Activated T-cell treated with anti-CD3 and anti-CD28 coated beads, Interleukin-2, amount 50 U/mL, for 1 hour (primary cell): ENCODE results near the gene CKLF.
"Not testable (repeated sequence)": the region's sequence is repeated elsewhere in the genome, so short reads cannot be mapped to it uniquely, and the experiment has no call there.

Experiments
- DNase-seq: peaks from one replicate; pipeline ENCODE4 v3.0.0-alpha.2; 2020

CKLF gene

DNA sequence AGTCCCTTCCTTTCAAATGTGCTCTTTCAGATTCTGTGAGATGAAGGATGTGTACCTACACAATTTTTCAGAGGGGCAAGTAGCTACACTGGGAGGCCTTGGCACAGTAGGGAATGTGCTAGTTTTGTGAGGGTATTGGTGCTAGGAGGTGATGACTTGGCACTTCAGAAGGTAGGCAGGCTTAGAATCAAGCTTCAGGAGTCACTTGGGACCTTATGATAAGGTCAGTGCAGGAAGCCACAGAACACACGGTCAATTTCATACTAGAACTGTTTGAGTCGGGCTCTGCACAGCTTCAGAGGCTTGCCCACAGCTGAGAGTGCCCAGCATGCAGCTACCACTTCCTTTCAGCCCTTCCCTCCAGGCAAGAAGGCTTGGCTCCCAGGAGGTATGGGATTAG lies 20.0 kb downstream of the CKLF start:
- DNase-seq: no peak

DNA sequence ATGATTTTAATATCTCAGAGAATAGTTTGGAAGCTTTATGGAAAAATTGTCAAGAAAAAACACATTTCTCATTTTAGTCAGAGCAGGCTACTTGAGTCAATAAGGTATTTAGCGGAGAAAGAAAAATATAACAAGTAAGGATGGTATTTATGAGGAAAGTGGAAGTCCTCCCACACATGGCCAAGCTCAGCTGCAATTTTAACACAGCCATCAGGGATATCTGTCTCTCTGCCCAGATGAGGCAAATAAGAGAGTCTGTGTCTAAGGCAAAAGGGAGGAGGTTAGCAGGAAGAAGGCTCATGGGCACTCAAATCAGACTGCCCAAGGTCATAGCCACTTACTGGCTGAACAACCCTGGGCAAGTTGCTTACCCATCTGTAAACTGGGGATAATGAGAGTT lies 21.7 kb downstream of the CKLF start:
- no peak for DNase-seq

DNA sequence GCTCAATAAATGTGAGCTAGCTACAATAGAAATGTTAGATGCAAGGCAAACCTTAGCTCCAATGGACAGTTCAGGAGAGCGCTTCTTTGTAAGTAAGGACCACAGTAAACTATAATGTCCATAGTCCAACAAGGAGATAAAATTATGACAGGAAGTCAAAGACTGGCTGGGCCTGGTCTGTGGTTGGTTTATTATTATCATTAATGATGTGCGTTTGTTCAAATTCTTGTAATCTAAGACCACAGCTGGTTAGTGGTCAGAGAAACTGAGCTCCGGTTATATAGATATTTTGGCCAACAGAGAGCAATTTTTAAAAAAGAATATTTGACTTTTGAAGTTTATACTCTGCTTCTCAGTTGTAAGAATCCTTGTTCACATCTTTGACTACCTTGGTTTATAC lies 22.2 kb downstream of the CKLF start:
- no peak for DNase-seq

DNA sequence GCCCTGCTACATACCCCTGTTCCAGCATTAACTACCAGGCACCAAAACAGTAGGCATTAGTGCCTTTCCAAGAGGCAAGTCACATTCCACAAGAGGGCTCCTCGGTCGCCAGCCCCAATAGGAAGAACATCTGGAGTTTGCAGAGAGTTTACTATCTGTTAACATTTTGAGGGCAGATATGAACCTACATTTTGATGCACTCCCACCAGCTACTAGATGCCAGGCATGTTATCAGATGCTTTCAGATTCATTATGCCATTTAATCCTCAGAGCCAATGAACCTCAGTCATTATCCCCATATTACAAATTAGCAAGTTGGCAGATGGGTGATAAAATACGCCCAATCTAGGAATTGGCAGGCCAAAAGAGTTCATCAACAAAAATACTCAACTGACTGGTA lies 22.7 kb downstream of the CKLF start:
- DNase-seq: no peak

DNA sequence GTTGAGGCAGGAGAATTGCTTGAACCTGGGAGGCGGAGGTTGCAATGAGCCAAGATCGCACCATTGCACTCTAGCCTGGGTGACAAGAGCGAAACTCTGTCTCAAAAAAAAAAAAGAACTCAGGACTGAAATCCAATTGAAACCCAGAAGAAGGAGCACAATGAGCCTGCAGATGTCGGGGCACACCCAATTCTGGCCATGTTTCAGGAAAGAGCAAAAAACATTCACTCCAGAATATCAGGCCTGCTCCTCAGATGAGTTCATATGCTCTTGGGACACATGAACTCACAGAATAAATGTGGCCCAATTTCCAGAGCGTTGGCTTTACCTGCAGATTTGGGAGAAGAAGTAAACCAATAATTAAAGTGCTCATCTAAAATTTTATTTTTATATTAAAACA lies 23.9 kb downstream of the CKLF start:
- no peak for DNase-seq

DNA sequence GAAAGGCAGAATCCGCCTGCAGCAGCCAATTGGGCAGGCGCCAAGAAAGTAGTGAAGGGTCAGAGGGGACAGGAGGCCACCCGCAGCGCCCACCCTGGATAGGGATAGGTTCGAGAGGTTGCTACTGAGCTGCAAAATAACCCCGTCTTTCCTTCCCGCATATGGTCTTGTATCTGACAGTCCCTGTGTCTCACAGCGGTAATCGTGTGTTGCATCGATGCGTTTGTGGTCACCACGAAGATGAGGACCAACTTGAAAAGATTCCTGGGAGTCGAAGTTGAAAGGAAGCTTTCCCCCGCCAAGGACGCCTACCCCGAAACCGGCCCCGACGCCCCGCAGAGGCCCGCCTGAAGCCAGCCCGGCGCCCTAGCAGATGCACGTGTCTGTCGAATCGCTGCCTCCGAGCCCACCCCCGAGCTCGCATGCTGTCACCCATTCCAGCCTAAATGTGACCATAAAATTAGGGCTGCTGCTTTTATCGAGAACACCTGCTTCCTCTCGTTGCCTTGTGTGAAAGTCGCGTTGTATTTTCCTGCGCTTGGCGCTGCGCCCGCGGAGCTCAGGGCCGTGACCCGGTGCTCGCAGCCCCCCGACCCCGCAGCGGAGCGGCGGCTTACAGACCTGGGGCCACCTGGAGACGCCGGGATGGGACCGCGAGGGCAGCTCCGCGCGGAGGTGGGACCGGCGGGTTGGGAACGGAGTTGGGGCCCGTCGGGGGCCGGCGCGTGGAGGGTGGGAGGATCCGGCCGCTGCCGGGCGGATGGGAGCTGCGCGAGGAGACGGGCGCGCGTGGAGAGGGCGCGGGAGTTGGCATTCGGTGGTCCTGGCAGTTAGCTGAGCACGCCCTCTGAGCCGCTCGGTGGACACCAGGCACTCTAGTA lies 26.5 kb downstream of the CKLF start, which contains the start of gene CMTM2:
Gene CMTM2, plus strand, starts transcription at position 813 of the 881 bp plus-strand sequence. CDS start 145 bp downstream, outside the sequence.
- peak; percentile 42 for DNase-seq

DNA sequence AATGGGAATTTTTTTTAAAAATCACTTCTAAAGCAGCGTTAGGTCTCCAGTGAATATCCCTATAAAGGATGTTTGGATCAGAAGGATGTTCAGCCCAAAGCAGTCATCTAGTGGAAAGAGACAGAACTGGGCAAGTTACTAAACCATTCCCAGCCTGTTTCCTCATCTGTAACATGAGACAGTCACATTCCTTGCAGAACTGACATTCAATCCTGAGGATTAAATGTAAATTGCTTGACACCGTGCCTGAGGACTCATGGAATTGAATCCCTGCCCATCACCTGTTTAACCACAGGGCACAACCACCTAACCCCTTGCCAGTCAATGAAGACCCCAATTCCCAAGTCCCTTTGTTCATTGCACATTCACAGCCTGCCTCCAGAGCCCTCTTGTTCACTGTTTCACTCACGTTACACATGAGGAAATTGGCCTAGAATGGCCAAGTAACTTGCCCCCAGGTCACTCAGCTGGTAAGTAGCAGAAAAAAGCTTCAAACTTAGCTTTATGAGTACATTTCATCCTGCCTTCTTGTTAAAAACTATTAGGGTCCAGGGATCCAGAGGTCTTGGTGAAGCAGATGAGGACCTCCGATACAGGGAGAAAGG lies 28.3 kb downstream of the CKLF start:
- no peak for DNase-seq

DNA sequence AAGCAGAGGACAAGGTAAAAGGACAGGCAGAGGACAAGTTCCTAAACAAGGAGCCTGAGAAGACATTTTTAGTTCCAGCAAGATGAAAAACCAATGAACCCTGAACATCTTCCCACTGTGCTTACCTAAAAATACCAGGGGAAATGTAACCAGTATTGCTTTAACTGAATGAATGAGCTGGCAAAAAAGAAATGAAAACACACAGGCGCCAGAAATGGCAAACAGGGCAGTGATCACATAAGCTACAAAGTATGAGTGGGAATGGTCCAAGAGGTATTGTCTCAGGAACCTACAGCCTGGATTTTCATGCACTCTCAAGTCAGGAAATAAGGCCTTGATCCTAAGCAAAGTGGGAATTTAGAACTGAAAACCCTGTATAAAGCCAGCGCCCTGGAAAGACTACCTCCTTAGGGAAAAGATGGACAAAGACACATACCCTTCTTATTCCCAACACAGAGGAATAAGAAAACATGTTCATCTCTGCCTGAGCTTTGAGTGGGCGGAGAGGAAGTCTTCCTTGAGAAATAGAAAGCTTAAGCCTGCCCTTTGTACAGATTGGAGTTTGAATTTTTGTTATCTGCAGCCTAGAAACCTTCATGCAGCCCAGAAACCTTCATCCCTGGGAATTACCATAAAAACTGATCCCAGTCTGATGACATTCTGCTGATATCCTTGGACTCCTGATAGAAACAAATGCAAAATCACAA lies 29.0 kb downstream of the CKLF start:
- DNase-seq: no peak

DNA sequence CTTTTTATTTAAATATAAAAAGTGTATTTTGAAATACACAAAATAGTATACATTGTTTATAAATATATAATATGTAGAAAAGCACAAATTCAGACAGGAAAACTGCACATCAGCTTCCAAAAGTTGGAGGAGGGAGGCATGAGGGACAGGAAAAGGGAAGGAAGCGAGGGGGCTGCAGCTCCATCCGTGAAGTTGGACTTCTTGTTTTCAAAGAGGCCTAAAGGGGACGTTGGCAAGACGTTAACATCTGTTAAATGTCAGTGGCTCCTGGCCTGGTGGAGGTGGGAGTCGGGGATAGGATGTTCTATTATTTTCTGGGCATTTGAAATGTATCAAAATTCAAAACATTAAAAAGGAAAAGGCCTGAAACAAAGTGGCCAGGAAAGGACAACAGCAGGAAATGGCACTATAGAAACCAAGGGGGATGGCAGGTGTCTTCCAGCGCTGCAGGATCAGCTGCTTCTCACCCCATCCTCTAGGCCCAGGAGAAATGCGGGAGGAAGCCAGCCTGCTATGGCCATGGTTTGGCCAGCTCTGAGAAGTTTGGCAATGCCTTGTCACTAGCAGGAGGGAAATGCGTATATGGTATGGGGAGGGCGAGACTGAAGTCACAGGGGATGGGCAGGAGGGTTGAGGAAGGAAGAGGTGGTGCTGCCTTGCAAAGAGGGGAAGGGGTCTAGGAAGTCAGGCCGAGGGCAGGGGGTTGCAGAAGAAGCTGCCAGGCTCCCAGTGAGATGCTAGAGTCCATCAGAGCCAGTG lies 33.3 kb downstream of the CKLF start:
- DNase-seq: no peak

DNA sequence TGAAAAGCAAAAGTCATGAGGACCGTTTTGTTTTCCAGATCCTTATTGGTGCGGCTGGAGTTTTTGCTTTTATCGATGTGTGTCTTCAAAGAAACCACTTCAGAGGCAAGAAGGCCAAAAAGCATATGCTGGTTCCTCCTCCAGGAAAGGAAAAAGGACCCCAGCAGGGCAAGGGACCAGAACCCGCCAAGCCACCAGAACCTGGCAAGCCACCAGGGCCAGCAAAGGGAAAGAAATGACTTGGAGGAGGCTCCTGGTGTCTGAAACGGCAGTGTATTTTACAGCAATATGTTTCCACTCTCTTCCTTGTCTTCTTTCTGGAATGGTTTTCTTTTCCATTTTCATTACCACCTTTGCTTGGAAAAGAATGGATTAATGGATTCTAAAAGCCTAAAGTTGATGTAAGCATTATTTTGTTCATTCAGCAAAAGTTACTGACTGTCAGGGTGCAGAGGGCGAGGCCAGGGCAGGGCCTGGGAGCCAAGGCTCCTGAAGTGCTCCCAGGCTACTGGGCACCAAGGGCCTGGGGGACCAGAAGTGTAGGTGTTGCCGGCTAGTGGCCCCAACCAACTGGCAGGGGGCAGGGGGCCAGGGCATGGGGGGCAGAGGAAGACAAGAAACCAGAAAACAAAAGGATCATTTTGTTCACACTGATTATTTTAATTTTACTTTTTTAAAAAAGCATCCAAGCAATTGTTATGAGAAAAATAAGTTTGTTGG lies 35.7 kb downstream of the CKLF start:
- no peak for DNase-seq

DNA sequence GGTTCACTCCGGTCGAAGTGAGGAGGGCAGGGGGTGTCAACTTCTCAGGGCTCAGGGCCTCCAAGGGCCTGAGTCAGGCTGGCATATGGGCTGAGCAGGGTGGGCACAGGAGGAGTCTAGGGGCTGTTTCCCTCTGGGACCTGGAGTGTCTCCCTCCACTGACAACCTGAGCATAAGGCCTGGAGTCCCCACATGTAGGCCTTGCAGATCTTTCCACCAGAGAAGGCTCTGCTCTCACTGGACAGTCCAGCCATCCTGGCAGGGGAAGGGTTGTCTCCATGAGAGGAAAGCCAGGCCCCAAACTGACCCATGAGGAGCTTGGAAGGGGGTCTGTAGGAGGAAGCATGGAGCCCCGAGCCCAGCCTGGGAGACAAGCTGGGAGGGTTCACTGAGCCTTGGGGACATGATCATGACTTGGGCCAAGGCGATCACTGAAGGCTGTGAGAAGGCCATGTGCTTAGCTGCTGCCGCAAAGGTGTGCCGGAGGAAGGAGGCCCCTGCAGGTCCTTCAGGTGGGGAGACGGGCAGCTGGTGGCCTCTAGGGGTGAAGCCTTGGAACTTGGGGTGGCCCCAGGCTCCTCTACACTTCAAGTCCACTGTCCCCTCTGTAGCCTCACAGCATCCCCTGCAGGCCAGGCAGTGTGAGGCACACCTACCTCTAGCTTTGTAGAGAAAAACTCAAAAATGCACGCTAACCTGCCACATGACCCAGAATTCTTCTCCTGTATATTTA lies 36.8 kb downstream of the CKLF start:
- DNase-seq: peak; percentile 65

DNA sequence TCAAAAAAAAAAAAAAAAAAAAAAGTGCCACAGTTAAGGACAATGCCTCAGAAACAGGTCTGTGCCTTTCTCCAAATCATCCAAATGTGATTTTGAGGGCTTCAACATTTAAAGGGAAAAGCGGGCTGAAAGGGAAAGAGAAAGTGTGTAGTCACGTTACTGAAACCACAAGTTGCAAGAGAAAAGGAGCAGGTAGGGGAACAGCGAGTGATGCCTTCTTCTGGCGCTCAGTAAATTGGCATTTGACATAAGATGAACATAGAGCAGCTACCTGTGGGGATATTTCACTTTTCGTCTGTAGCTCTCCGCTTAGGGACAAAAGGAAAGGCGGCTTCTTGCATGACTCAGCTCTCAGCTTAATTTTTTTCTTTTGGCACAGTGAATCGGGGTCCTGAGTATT lies 37.9 kb downstream of the CKLF start:
- DNase-seq: no peak

DNA sequence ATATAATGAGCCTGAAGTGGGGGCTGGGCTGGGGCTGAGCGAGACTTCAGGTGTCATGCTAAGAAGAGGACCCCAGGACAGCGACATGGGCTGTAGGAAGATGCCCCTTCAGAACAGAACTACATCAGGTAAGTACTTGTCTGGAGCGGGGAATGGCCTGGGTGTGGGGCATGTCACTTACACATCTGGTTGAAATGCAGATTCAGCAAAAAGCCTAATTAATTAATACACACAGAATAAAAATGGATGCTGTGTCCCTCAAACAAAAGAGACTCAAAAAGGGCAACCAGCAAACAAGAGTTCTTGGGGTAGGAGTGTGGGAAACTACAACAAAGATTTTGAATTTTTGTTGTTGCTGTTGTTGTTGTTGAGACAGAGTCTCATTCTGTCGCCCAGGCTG lies 38.6 kb downstream of the CKLF start:
- DNase-seq: no peak

DNA sequence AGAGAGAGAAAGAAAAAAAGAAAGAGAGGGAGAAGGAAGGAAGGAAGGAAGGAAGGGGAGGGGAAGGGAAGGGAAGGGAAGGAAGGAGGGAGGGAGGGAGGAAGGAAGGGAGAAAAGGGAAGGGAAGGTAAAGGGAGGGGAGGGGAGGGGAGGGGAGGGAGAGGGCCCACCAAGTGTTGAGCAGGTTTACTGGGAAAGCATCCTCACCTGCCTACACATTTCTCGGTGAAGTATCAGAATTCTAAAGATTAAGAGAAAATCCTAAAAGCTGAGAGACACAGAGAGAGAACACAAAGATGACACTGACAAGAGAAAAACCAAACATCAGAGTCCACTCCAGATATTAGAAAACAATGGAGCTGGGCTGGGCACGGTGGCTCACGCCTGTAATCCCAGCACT lies 39.9 kb downstream of the CKLF start:
- DNase-seq: no peak

DNA sequence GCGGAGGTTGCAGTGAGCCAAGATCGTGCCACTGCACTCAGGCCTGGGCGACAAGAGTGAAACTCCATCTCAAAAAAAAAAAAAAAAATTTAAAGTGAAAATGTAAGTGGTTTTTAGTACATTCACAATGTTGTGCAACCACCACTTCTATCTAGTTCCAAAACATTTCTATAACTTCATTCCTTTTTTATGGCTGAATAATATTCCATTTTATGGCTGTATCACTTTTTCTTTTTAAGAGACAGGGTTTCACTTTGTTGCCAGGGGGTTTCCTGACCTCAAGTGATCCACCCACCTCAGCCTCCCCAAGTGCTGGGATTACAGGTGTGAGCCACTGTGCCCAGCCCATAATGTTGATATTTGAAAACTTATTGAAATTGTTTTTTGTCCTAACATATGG lies 40.4 kb downstream of the CKLF start:
- no peak for DNase-seq

DNA sequence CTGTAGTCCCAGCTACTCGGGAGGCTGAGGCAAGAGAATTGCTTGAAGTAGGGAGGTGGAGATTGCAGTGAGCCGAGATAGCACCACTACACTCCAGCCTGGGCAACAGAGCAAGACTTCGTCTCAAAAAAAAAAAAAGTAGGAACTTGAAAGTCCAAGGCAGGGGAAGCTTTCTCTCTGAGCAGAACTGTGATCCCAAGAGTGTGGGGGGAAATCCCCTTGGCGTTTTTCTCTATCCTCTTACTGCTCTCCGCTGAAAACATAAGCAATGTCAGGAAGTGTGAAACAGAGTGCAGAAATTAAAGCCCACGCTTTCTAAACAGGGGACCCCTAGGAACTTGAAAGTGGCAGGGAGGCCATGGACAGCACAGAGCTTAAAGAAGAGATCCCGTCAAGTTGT lies 42.4 kb downstream of the CKLF start:
- no peak for DNase-seq

DNA sequence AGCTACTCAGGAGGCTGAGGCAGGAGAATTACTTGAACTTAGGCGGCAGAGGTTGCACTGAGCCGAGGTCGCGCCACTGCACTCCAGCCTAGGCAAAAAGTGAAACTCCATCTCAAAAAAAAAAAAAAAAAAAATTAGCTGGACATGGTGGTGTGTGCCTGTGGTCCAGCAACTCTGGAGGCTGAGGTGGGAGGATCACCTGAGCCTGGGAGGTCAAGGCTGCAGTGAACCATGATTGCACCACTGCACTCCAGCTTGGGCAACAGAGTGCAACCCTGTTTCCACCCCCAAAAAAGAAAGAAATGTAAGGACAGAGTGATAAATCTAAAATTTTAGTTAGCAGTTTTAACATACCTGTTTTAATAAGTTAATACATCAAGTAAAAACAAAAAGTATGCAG lies 44.2 kb downstream of the CKLF start:
- not testable (repeated sequence) for DNase-seq

DNA sequence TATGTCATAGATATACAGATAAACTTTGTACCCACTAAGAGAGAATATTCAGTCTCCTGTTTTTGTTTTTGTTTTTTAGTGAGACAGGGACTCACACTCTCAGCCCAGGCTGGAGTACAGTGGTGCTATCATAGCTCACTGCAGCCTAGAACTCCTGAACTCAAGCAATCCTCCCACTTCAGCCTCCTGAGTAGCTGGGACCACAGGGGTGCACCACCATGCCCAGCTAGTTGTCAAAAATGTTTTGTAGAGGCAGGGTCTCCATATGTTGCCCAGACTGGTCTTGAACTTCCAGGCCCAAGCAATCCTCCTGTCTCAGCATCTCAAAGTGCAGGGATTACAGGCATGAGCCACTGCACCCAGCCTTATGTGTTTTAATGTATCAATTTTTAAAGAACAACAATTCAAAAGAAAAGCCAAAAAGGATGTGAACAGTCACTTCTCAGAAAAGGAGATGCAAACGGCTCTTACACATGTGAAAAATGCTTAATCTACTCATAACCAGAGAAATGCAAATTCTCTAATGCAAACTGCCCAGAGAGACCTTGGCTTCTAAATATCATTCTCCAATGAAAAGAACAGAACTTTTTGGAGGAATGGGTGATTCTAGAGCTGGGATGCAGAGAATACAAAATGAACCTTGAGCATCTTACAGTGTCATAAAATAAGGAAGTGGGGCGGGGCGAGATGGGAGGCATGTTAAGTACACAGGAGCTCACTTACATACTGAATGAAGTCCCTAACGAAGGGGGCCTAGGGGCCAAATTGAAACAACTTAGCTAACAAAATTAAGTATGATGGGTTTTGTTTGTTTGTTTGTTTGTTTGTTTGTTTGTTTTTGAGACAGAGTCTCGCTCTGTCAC lies 44.8 kb downstream of the CKLF start:
- DNase-seq: no peak

DNA sequence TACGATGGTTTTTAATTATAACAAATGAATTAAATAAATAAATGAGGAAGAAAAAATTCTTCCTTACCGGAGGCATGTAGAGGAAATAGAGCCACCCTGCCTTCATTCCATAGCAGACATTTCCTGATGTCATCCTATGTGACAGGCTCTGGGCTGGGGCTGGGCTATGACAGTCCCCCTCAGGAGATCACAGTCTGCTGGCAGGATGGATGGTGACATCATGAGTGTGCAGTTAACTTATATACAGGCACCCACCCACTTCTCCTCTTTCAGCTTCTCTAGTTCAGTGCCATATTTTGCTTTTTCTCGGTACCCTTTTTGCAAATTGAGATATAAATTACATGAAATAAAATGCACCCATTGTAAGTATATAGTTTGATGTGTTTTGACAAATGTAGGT lies 45.7 kb downstream of the CKLF start:
- no peak for DNase-seq

DNA sequence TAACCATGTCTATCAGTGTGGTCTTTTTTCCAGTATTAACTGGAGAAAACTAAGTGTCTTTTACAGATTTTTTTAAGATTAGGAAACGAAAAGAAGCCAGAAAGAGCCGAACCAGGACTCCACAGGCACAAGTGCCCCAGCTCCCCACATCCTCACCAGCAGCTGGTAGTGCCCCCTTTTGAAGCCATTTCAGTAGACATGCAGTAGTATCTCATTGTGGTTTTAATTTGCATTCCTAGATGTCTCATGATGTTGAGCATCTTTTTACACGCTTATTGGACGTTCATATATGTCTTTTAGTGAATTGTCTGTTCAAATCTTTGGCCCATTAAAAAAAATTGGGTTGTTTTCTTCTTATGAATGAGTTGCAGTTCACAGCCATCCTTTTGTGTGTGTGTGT lies 47.4 kb downstream of the CKLF start:
- DNase-seq: no peak

DNA sequence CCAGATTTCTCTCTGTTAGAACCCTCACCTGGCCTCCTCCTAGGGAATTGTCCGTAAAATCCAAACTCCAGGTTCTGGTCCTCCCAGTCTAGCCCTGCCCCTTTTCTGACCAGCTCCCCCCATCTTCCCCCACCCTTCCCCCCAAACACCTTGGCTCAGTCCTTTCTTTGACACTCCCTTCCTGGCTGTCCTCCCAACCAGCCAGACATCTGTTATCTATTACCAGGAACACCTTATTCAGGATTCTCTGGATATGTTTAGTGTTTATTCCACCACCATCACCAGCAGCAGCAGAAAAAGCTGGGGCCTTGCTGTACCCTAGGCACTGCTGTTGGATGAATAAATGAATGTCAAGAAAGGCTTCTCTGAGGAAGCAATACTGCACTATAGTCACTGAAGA lies 48.1 kb downstream of the CKLF start:
- DNase-seq: no peak
